SU-DHL-6 (cell line): Measurements from ENCODE around the gene HOXA9.

ENCODE experiments used
- CTCF ChIP-seq: fragments of 200-600 bp; sonication (generic); IDR thresholded peaks from one replicate; pipeline ENCODE4 v1.5.1; 2017; ENCODE audit warnings: antibody characterized with exemption, mild to moderate bottlenecking, low read length, moderate library complexity; ENCODE audit not compliant: insufficient read depth, poor library complexity, severe bottlenecking
- EZH2phosphoT487 ChIP-seq: fragments of 200-600 bp; sonication (generic), shearing (Covaris generic); conservative IDR thresholded peaks from 2 replicates; pipeline ENCODE4 v1.6.1; 2018; ENCODE audit warnings: mild to moderate bottlenecking, antibody characterized with exemption, low read length, moderate library complexity, mixed read lengths

- no peak for TF ChIP-seq CTCF
- no peak for TF ChIP-seq EZH2phosphoT487
Measured at GRCh38 chr7:27193335-27194001, 28.1 kb upstream of the HOXA9 start.
